ENCODE measurements around the gene MLIP. TPM values are rescaled to one million over a fixed set of nuclear protein-coding genes. Genes with fewer than 3 reads are reported as not detected.

MLIP gene
- total and polyA plus RNA-seq, 2 of the 13 experiments (the other 11 are each of a cell fraction or from before 2014, with no cell fraction given): 0.08 to 0.33 TPM

DNA sequence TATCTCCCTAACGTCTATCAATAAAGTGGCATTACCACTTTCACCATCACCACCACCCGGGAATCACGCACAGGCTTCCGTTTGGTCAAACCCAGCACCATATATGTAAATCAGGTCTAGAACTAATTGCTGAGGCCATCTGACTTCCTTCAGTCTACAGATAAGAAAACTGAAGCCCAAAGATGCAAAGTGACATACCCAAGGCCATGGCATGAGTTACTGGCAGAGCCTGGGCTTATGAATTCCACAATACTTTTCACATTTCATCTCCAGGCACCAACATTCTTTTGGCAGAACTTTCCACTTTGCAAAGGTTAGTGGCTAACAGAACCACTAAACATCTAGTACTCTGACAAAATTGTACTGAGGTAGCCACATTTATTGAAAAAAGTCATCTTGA is 132.5 kb downstream of the MLIP start:
- Histone ChIP-seq H3K4me3 (replicated peaks in 1 of 3; ENCODE audit: insufficient read depth in 1 of 3, low read depth in 2 of 3, low read length in 3 of 3) (no peak overlapping the region), H2AFZ (ENCODE audit: low read length) (no peak overlapping the region), H3K27ac (ENCODE audit: extremely low read length, insufficient read depth, low read length) (no peak overlapping the region), H3K4me2 (ENCODE audit: low read depth, low read length) (no peak overlapping the region), H3K27me3 (ENCODE audit: control insufficient read depth in 1 of 2, insufficient read depth in 2 of 2, low read length in 2 of 2) (no peaks in the 10 kb centered on the region), H3K4me1 (ENCODE audit: insufficient read depth, low read length) (no peaks in the 10 kb centered on the region), H3K9ac (ENCODE audit: insufficient read depth, low read depth, low read length) (no peak overlapping the region), H4K20me1 (ENCODE audit: insufficient read depth, low read length) (no peaks in the 10 kb centered on the region), H3K36me3 (replicated peaks in 1 of 2; ENCODE audit: control insufficient read depth in 1 of 2, insufficient read depth in 2 of 2, low read length in 2 of 2) (no peaks in the 10 kb centered on the region), H3K9me3 (ENCODE audit: low read length) (no peaks in the 10 kb centered on the region), H3K79me2 (ENCODE audit: insufficient read depth, low read length) (no peaks in the 10 kb centered on the region)
- ChIA-PET CTCF (ENCODE audit: low intra/inter-chr PET ratio, low total read pairs) (no interaction called here), POLR2A (no interaction called here)
- WGBS (ENCODE audit: low lambda C conversion rate): 79% methylated on average over 4 of the region's 4 CpGs
- DNase-seq (ENCODE audit: low spot score) (no peak), FAIRE-seq (no peak), ATAC-seq (no peak)
- in situ Hi-C loops (cut with HindIII; ENCODE audit: extremely low pct_ligation_motif_present, low pct_unique_long_range_greater_than_20kb): no loop called here
- BruUV-seq (replicated peaks): no TSS peak
- intact Hi-C loops (cut with micrococcal nuclease; ENCODE audit: unreplicated experiment): loop anchor here (1.0 to 5.0 kb wide), 3 partner anchors 81 to 257 kb away; no protein-coding TSS in a partner anchor
- TF ChIP-seq ISL2 (CRISPR knock-in tag; IDR thresholded peaks at IDR 0.05) (no peak), KDM1A (CRISPR knock-in tag; IDR thresholded peaks at IDR 0.05) (no peak), LCORL (IDR thresholded peaks at IDR 0.05) (no peak), LCORL (CRISPR knock-in tag; IDR thresholded peaks at IDR 0.05) (no peak), BCL3 (CRISPR knock-in tag; IDR thresholded peaks at IDR 0.05) (no peak), PTBP1 (IDR thresholded peaks at IDR 0.05; ENCODE audit: low read depth, low read length, poor library complexity, severe bottlenecking) (no peak), MAZ (IDR thresholded peaks at IDR 0.05; ENCODE audit: borderline replicate concordance, low read depth, low read length) (no peak), MAZ (CRISPR knock-in tag; IDR thresholded peaks at IDR 0.05; ENCODE audit: low read depth) (no peak), CREB1 (IDR thresholded peaks at IDR 0.05) (no peak), CREB1 (CRISPR knock-in tag; IDR thresholded peaks at IDR 0.05) (no peak), ZFP1 (CRISPR knock-in tag; IDR thresholded peaks at IDR 0.05) (no peak), ZNF713 (CRISPR knock-in tag; IDR thresholded peaks at IDR 0.05) (no peak), REXO4 (CRISPR knock-in tag; IDR thresholded peaks at IDR 0.05; ENCODE audit: borderline replicate concordance) (no peak), ZFP62 (CRISPR knock-in tag; IDR thresholded peaks at IDR 0.05) (no peak), KMT2B (CRISPR knock-in tag; IDR thresholded peaks at IDR 0.05) (no peak), STAT6 (CRISPR knock-in tag; IDR thresholded peaks at IDR 0.05; ENCODE audit: borderline replicate concordance) (no peak), ZFP36 (IDR thresholded peaks at IDR 0.05; ENCODE audit: borderline replicate concordance, low read depth, low read length, partially characterized antibody) (no peak), GATA4 (IDR thresholded peaks at IDR 0.05; ENCODE audit: borderline replicate concordance, low read depth) (no peak), PRPF4 (IDR thresholded peaks at IDR 0.05; ENCODE audit: low read depth, low read length, poor library complexity, severe bottlenecking) (no peak), JARID2 (CRISPR knock-in tag; IDR thresholded peaks at IDR 0.05; ENCODE audit: insufficient replicate concordance) (no peak), TAF1 (CRISPR knock-in tag; IDR thresholded peaks at IDR 0.05) (no peak)
